NAMALWA (cell line): ENCODE results near the gene AZGP1.
"Not testable (repeated sequence)": the region's sequence is repeated elsewhere in the genome, so short reads cannot be mapped to it uniquely, and the experiment has no call there.

ENCODE experiments used
- DNase-seq: peaks from one replicate; pipeline ENCODE4 v3.0.0-alpha.2; 2015; ENCODE audit warnings: low spot score

AZGP1 gene

DNA sequence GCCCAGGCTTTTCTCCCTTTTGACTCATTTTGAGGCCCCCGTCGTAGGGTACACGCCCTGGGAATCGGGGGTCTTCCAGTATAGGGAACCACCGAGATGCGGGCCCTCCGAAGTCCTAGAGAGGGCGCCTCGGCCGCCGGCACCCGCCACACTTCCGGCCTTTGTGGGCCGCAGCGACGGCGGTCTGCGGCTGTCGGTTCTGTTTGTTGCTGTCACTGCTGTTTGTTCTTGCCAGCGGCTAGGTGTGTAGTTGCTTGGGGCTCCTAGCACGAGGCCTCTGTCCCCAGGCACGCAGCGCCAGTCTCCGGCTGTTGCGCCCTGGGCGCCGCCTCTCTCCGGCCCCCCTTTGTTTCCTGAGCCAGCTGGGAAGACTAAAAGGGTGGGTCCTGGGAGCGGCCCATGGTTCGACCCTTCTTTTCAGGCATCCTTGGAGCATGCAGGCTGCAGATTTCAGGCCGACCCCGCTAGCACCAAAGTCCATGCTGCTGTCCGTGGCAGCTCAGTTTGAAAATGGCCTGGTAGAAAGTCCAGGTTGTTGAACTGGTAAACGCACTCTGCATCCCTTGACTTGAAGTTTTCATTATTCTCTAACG is 21.8 kb upstream of the AZGP1 start:
- DNase-seq, result no peak

DNA sequence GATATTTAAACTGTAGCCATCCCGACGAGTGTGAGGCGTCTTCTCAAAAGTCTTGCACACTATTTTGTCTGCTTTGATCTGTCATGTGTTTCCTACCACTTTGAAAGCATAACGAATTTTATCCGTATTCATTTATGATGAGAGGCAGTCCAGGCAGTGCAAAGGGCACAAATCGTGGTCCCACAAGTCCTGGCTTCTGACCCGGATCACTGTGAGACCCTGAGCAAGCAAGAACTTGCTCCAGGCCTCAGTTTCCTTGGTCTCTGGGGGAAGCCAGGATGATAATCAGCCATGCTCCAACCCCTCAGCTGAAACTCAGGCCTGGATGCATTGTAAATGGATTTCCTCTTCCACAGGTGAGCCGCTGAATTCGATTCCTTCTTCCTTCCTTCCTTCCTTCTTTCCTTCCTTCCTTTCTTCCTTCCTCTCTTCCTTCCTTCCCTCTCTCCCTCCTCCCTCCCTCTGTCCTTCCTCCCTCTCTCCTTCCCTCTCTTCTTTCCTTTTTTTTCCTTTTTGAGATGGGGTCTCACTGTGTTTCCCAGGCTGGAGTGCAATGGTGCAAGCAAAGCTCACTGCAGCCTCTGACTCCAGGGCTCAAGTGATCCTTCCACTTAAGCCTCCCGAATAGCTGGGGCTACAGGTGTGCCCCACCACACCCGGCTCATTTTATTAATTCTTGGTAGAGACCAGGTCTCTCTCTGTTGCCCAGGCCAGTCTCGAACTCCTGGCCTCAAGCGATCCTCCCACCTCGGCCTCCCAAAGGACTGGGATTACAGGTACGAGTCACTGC is 21.1 kb upstream of the AZGP1 start:
- DNase-seq, result no peak

DNA sequence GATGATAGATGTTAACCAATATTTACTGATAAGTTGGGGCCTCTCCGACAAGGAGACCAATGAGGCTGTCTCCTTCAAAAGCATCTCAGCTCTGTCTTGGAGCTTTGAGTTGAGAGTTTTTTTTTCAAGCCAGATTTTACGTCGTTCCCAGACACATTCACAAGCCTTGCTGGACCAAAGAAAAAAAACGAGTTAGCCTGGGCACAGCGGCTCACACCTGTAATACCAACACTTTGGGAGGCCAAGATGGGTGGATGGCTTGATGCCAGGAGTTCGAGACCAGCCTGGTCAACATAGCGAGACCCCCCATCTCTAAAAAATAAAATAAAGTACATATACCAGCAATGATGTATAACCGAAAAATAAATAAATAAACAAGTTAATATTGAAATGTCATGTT is 19.0 kb upstream of the AZGP1 start:
- DNase-seq, result no peak

DNA sequence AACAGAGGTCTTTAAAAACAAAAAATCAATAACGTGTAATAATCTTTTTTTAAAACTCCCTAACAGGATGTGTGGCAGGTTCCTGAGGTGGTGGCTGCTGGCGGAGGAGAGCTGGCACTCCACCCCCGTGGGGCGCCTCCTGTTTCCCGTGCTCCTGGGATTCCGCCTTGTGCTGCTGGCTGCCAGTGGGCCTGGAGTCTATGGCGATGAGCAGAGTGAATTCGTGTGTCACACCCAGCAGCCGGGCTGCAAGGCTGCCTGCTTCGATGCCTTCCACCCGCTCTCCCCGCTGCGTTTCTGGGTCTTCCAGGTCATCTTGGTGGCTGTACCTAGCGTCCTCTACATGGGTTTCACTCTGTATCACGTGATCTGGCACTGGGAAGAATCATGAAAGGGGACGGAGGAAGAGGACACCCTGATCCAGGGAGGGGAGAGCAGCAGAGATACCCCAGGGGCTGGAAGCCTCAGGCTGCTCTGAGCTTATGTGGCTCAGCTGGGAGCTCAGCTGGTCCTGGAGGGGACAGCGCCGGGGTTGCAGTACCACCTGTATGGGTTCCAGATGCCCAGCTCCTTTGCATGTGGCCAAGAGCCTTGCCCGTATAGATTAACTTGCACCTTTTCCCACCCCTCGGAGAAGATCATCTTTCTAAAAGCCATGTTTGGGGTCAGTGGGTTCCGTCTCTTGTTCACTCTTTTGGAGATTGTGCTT is 16.7 kb upstream of the AZGP1 start:
- no peak for DNase-seq

DNA sequence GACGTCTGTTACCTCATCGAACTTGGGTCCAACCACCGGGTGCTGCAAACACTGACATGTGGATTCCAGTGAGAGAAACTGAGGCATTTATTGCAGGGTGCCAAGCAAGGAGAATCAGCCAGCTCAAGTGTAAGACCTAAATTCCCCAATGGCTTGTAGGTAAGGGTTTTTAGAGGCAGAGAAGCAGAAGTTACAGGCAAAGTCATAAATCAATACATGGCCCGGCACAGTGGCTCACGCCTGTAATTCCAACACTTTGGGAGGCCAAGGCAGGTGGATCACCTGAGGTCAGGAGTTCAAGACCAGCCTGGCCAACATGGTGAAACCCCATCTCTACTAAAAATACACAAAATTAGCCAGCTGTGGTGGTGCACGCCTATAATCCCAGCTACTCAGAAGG is 15.7 kb upstream of the AZGP1 start:
- DNase-seq, result not testable (repeated sequence)

DNA sequence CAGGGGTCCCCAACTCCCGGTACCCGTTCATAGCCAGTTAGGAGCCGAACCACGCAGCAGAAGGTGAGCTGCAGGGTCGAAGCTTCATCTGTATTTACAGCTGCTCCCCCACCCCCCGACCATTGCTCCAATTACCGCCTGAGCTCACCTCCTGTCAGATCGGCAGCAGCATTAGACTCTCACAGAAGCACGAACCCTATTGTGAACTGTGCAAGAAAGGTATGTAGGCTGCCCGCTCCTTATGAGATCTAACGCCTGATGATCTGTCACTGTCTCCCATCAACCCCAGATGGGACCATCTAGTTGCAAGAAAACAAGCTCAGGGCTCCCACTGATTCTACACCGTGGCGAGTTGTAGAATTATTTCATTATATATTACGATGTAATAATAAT is 14.6 kb upstream of the AZGP1 start:
- DNase-seq, result peak; percentile 26

DNA sequence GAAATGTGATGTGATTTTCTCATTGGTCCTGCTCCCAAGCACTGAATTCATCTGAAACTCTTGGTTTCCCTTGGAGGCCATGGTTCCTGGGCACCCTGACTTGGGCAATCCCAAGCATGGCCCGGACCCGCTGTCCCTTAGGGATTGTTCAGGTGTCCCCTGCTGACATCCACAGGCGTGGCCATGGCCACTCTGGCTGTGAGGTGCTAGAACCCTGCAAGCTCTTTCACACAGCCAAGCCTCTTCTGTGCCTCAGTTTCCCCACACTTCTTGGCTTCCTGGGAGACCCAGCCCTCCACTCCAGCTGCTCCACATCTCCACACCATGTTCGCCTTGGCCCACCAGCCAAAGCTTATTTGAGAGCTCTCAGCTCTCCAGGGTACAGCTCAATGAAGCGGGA is 12.0 kb upstream of the AZGP1 start:
- no peak for DNase-seq

DNA sequence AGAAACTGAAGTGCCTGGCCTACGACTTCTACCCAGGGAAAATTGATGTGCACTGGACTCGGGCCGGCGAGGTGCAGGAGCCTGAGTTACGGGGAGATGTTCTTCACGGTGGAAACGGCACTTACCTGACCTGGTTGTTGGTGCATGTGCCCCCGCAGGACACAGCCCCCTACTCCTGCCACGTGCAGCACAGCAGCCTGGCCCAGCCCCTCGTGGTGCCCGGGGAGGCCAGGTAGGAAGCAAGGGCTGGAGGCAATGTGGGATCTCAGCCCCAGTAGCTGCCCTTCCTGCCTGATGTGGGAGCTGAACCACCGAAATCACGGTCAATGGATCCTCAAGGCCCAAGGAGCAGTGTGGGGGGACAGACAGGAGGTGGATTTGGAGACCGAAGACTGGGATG is 11.5 kb upstream of the AZGP1 start:
- DNase-seq, result not testable (repeated sequence)

DNA sequence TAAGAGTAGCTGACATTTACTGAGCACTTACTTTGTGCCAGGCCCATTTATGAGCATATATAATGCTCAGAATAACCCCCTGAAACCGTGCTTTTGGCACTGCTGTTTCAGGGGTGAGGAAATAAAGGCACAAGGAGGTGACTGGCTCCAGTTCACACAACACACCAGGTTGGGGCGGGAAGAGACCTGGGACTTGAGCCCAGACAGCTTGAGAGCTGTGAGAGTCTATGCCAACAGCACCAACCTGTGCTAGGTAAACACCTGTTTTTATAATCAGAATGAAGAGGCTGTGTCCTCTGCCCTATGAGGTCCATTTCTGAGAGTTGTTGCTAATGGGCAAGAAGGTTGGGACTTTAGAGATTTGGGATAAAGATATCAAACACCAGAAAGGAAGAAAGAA is 8.8 kb upstream of the AZGP1 start:
- DNase-seq, result no peak

DNA sequence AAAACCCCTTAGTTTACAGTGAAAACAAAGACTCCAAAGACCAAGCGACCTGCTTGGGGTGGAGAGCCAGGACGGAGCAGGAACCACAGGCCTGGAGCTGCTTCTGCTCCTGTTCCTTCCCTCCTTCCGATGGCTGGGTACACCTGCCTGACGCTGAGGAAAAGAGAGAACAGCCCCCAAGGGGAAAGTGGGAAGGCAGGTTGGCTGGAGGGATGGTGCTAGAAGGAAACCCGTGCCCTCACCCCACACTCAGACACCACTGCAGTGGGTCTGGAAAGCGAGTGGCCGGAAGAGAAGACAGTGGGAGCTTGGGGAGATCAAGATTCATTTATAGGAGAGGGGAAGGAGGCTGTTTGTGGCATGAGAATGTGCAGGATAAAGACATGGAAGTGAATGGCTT is 5.2 kb upstream of the AZGP1 start:
- DNase-seq, result not testable (repeated sequence)

DNA sequence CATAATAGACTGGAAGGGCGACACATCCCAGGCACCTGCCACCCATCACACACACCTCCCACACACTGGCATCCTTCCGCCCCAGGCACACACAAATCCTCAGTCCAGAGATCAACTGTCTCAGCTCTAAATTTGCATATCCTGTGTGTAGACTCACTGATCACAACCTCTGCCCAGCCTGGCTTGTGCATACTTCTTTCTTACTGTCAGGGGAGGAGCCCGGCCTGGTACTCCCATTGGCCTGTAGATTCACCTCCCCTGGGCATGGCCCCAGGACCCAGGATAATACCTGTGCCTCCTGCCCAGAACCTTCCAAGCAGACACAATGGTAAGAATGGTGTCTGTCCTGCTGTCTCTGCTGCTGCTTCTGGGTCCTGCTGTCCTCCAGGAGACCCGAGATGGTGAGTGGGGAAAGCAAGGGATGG is 4.6 kb upstream of the AZGP1 start:
- DNase-seq, result peak; percentile 42

DNA sequence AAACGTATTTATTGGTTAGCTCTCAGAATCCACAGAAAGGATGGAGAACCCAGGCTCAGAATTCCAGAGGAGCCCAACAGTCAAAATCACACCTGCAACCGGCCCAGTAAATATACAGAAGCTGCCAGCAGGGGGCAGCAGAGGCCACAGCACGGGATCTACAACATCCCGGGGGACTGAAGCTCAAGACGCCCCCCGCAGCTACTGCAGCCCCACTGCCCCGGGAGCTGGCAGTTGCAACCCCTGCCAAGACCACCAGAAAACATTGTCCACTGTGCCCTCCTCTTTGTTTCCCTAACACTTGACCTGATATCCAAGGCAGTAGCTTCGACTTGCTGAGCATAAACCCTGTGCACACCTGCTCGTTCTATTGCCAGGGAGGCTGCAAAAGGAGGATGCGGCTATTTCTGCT is 4.0 kb upstream of the AZGP1 start:
- peak; percentile 57 for DNase-seq

DNA sequence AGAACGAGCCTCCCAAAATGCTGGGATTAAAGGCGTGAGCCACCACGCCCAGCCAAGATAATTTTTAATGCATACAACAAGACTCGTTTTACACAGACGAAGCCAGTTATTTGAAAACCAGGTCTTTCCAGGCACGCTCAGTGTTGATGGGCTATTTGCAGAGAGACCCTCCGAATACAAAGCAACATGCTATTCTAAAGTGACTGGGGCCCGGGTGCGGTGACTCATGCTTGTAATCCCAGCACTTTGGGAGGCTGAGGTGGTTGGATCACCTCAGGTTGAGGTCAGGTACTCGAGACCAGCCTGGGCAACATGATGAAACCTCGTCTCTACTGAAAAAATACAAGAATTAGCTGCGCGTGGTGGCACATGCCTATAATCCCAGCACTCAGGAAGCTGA is 795 bp upstream of the AZGP1 start:
- no peak for DNase-seq

DNA sequence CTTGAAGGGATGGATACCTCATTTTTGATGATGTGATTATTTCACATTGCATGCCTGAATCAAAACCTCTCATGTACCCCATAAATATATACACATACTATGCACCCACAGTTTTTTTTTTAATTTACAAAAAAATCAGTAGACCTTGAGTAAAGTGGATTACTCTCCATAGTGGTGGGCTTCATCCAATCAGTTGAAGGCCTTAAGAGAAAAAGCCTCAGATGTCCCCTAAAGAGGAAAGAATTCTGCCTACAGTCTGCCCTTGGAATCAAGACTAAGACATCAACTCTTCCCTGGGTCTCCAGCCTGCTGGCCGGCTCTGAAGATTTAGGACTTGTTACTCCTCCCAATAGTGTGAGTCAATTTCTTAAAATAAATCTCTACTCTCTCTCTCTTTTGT is 1.1 kb downstream of the AZGP1 start:
- no peak for DNase-seq

DNA sequence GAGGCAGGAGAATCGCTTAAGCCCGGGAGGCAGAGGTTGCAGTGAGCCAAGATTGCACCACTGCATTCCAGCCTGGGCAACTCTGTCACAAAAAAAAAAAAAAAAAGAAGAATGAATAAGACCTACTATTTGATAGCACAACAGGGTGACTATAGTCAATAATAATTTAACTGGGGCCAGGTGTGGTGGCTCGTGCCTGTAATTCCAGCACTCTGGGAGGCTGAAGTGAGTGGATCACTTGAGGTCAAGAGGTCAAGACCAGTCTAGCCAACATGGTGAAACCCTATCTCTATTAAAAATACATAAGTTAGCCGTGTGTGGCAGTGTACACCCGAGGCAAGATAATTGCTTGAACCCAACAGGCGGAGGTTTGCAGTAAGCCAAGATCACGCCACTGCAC is 2.0 kb downstream of the AZGP1 start:
- DNase-seq, result not testable (repeated sequence)

DNA sequence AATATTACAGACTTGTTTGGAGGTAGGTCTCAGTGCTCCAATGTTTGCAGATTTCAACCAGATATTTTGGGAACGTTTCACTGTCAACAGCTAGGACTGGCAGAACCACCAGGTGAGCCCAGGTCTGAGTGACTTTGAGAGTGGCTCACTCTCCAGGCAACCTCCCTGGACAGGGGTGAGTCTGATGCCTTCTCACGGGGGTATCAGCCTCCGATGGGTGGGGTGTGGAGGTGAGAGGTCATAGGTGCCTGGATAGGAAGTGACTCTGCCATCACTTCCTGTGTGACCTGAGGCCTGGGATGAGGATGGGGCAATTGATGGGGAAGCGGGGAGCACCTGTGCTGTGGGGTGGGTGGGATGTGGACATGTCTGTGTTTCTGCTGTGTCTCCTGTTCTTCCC is 4.6 kb downstream of the AZGP1 start:
- no peak for DNase-seq

DNA sequence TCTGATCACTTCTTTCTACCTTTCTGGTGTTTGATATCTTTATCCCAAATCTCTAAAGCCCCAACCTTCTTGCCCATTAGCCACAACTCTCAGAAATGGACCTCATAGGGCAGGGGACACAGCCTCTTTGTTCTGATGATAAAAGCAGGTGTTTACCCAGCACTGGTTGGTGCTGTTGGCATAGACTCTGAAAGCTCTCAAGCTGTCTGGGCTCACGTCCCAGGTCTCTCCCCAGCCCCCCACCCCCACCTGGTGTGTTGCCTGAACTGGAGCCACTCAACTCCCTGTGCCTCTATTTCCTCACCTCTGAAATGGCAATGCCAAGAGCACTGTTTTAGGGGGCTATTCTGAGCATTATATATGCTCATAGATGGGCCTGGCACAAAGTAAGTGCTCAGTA is 6.0 kb downstream of the AZGP1 start:
- not testable (repeated sequence) for DNase-seq

DNA sequence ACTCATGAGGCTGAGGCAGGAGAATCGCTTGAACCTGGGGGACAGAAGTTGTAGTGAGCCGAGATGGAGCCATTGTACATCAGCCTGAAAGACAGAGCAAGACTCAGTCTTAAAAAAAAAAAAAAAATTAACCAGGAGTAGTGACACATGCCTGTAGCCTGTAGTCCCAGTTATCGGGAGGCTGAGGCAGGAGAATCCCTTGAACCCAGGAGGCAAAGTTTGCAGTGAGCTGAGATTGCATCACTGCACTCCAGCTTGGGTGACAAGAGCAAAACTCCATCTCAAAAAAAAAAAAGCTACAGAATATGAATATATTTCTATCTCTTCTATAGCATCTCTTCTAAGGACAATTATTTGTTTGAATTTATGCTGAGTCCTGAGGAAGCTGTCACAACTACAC is 6.5 kb downstream of the AZGP1 start:
- no peak for DNase-seq

DNA sequence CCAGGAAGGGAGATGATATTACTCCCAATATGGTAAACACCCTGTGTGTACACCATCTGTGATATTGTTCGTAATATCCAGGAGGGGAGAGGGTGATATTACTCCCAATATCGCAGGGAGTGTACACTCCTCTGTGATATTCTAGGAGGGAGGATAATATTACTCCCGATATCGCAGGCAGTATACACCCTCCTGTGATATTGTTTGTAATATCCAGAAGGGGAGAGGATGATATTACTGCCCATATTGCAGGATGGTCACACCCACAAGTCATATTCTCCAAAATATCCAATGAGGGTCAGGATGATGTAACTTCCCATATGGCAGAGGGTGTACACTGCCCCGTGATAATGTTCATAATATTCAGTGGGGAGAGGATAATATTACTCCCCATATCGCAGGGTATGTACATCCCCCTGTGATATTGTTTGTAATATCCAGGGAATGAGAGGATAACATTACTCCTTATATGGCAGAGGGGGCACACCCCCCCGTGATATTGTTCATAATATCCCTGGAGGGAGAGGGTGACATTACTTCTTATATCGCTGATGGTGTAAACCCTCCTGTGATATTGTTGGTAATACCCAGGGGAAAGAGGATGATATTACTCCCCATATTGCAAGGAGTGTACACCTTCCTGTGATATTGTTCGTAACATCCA is 17.1 kb downstream of the AZGP1 start:
- DNase-seq, result no peak

DNA sequence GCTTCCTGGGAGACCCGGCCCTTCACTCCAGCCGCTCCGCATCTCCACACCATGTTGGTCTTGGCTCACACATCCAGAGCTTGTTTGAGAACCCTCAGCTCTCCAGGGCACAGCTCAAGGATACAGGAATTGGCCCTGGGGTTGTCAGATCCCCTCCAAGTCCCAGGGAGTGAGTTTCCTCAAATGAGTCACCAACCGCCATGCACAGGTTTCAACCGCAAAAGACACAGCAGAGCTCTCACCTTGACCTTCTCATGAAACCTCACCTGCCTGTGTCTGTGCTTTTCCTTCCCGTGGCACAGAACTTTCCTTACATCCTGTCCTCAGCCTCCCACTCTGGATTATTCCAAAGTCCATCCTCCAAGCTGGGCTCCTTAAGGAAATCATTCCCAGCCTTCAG is 20.6 kb downstream of the AZGP1 start:
- no peak for DNase-seq

DNA sequence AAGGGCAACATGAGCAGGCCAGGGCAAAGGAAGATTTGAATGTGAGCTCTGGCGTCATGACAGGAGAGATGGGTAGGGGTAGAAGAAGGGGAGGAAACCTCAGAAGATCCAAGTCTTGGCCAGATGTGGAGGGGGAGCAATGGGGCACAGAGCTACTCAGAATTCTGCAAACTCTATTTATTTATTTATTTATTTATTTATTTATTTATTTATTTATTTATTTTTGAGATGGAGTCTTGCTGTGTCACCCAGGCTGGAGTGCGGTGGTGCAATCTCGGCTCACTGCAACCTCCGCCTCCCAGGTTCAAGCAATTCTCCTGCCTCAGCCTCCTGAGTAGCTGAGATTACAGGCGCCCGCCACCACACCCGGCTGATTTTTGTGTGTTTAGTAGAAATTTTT is 21.2 kb downstream of the AZGP1 start:
- not testable (repeated sequence) for DNase-seq

DNA sequence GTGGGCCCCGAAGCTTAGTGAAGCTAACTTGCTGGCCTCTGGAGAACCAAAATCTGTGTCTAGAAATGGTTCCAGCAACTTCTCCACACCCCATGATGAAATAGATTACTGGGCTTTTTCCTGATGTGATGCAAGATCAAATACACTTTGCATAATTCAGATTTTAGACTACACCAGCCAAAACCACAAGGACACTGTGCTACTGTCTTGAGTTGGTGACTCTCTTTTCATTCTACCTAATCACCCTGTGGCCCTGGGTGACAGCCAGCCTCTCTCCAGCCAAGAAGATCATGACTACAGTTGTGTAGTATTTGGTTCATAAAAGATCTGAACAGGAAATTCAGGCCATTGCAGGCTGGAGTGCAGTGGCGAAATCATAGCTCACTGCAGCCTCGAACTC is 22.2 kb downstream of the AZGP1 start:
- no peak for DNase-seq

DNA sequence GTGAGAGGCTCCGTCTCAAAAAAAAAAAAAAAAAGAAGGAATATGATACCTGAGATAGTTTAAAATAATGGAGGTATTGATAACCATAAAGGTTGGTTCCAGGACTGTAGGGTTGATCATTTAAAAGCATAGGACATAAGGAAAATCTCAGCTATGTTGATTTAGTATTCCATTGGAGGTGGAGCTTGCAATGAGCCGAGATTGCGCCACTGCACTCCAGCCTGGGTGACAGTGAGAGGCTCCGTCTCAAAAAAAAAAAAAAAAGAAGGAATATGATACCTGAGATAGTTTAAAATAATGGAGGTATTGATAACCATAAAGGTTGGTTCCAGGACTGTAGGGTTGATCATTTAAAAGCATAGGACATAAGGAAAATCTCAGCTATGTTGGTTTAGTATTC is 23.2 kb downstream of the AZGP1 start:
- DNase-seq, result not testable (repeated sequence)
